SK-N-SH (cell line): ENCODE results near the gene GAL3ST3.

Source experiments
- EP300 ChIP-seq, 2 experiments: IDR thresholded peaks; 2 replicates each; pipeline versions ENCODE4 v1.4.0 to v1.6.1; 2012; ENCODE audit warnings: borderline replicate concordance in 1 of 2, low read depth in 1 of 2, low read length in 1 of 2
- TCF12 ChIP-seq: IDR thresholded peaks from 2 replicates; pipeline ENCODE4 v1.4.0; 2012
- TEAD4 ChIP-seq: IDR thresholded peaks from 2 replicates; pipeline ENCODE4 v1.4.0; 2012; ENCODE audit warnings: mild to moderate bottlenecking, borderline replicate concordance; ENCODE audit not compliant: insufficient read depth
- TF ChIP-seq, protein P1 (sequence below): IDR thresholded peaks from 2 replicates; pipeline ENCODE4 v1.4.0; 2012; ENCODE audit warnings: low read depth
- TF ChIP-seq, protein P2 (sequence below): fragments of 200-600 bp; sonication (generic); IDR thresholded peaks from 2 replicates; pipeline ENCODE4 v1.6.1; 2017; ENCODE audit warnings: antibody characterized with exemption, mild to moderate bottlenecking, moderate library complexity
- TF ChIP-seq, protein P3 (sequence below): fragments of 150-350 bp; IDR thresholded peaks from 2 replicates; pipeline ENCODE4 v1.6.1; 2017; ENCODE audit warnings: antibody characterized with exemption, low read length, low read depth, borderline replicate concordance
- TF ChIP-seq, protein P4 (sequence below): IDR thresholded peaks from 2 replicates; pipeline ENCODE4 v1.4.0; 2012; ENCODE audit warnings: low read depth, borderline replicate concordance

DNA sequence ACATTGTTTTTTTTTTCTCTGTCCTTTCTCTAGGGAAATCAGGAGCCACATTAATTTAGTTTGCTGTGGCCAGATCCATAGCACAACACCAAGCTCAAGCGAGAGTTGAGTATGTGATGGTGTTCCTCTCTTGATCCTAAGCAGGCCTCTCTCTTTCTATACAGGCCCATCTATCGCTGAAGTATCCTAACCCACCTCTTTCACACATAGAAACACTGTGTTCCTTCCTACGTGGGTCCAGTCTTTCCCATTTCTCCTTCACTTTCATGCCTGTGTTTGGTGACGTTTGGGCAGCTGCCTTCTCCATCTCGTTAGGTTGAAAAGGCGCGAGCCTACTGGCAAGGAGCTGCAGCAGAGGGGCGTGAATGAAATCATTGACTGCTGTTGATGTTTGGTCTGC, 23.6 kb upstream of the GAL3ST3 start:
- TF ChIP-seq, protein P1, sequence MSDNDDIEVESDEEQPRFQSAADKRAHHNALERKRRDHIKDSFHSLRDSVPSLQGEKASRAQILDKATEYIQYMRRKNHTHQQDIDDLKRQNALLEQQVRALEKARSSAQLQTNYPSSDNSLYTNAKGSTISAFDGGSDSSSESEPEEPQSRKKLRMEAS: no peak
- TF ChIP-seq, protein P2, sequence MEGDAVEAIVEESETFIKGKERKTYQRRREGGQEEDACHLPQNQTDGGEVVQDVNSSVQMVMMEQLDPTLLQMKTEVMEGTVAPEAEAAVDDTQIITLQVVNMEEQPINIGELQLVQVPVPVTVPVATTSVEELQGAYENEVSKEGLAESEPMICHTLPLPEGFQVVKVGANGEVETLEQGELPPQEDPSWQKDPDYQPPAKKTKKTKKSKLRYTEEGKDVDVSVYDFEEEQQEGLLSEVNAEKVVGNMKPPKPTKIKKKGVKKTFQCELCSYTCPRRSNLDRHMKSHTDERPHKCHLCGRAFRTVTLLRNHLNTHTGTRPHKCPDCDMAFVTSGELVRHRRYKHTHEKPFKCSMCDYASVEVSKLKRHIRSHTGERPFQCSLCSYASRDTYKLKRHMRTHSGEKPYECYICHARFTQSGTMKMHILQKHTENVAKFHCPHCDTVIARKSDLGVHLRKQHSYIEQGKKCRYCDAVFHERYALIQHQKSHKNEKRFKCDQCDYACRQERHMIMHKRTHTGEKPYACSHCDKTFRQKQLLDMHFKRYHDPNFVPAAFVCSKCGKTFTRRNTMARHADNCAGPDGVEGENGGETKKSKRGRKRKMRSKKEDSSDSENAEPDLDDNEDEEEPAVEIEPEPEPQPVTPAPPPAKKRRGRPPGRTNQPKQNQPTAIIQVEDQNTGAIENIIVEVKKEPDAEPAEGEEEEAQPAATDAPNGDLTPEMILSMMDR: no peak
- TF ChIP-seq EP300 (IDR thresholded peaks at IDR 0.05; ENCODE audit: borderline replicate concordance in 1 of 2, low read depth in 1 of 2, low read length in 1 of 2) (no peak), TEAD4 (no peak), TCF12 (no peak)
- TF ChIP-seq, protein P3, sequence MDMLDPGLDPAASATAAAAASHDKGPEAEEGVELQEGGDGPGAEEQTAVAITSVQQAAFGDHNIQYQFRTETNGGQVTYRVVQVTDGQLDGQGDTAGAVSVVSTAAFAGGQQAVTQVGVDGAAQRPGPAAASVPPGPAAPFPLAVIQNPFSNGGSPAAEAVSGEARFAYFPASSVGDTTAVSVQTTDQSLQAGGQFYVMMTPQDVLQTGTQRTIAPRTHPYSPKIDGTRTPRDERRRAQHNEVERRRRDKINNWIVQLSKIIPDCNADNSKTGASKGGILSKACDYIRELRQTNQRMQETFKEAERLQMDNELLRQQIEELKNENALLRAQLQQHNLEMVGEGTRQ: no peak
- TF ChIP-seq, protein P4, sequence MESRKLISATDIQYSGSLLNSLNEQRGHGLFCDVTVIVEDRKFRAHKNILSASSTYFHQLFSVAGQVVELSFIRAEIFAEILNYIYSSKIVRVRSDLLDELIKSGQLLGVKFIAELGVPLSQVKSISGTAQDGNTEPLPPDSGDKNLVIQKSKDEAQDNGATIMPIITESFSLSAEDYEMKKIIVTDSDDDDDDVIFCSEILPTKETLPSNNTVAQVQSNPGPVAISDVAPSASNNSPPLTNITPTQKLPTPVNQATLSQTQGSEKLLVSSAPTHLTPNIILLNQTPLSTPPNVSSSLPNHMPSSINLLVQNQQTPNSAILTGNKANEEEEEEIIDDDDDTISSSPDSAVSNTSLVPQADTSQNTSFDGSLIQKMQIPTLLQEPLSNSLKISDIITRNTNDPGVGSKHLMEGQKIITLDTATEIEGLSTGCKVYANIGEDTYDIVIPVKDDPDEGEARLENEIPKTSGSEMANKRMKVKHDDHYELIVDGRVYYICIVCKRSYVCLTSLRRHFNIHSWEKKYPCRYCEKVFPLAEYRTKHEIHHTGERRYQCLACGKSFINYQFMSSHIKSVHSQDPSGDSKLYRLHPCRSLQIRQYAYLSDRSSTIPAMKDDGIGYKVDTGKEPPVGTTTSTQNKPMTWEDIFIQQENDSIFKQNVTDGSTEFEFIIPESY: no peak
